Neuronal stem cell (in vitro differentiated cells): ENCODE data around the gene RAP1GAP2.
A peak's percentile ranks its signal among the peaks of the same experiment; 100 is the strongest.

Experiments
- DNase-seq: peaks from one replicate; pipeline ENCODE4 v3.0.0-alpha.2; 2013; ENCODE audit warnings: low spot score
- H2AFZ ChIP-seq: one replicate; pipeline ENCODE4 v1.6.1; 2013; ENCODE audit warnings: mild to moderate bottlenecking, low read length, inconsistent platforms
- H2AK5ac ChIP-seq: 2 replicates; pipeline ENCODE4 v1.6.1; 2013; ENCODE audit warnings: low read depth, mild to moderate bottlenecking, inconsistent platforms, low read length, moderate library complexity, mixed read lengths
- H2BK120ac ChIP-seq: 2 replicates; pipeline ENCODE4 v1.6.1; 2013; ENCODE audit warnings: low read depth, mild to moderate bottlenecking, inconsistent platforms, low read length, moderate library complexity, mixed read lengths
- H2BK12ac ChIP-seq: one replicate; pipeline ENCODE4 v1.6.1; 2013; ENCODE audit warnings: low read length, inconsistent platforms
- H2BK15ac ChIP-seq: 2 replicates; pipeline ENCODE4 v1.6.1; 2013; ENCODE audit warnings: mild to moderate bottlenecking, low read length, inconsistent platforms, mixed read lengths
- H2BK5ac ChIP-seq: one replicate; pipeline ENCODE4 v1.6.1; 2013; ENCODE audit warnings: inconsistent platforms, mild to moderate bottlenecking, low read length, moderate library complexity
- H3K14ac ChIP-seq: one replicate; pipeline ENCODE4 v1.6.1; 2013; ENCODE audit warnings: low read length, inconsistent platforms
- H3K18ac ChIP-seq: 2 replicates; pipeline ENCODE4 v1.6.1; 2013; ENCODE audit warnings: low read length, inconsistent platforms
- H3K23ac ChIP-seq: 2 replicates; pipeline ENCODE4 v1.6.1; 2013; ENCODE audit warnings: low read depth, mild to moderate bottlenecking, mixed read lengths, low read length, inconsistent platforms; ENCODE audit not compliant: poor library complexity
- H3K27ac ChIP-seq: replicated peaks from 3 replicates; pipeline ENCODE4 v1.5.1; 2013; ENCODE audit warnings: low read length, inconsistent platforms
- H3K27me3 ChIP-seq, 3 experiments: 2 replicates each; pipeline ENCODE4 v1.6.1; 2013; ENCODE audit warnings: low read length in 3 of 3, mild to moderate bottlenecking in 2 of 3, inconsistent platforms in 1 of 3, low read depth in 1 of 3, mixed read lengths in 1 of 3, moderate library complexity in 1 of 3; ENCODE audit not compliant: control insufficient read depth in 3 of 3, insufficient read depth in 3 of 3
- H3K36me3 ChIP-seq, 2 donors: replicated peaks in 1 of 2; 2 replicates each; pipeline ENCODE4 v1.6.1; 2013; ENCODE audit warnings: low read length in 2 of 2; ENCODE audit not compliant: control insufficient read depth in 2 of 2, insufficient read depth in 2 of 2
- H3K4ac ChIP-seq: 2 replicates; pipeline ENCODE4 v1.6.1; 2013; ENCODE audit warnings: inconsistent platforms, mild to moderate bottlenecking, low read length, moderate library complexity
- H3K4me1 ChIP-seq, 2 donors: 1 replicate in 1 of 2; 2 replicates in 1 of 2; pipeline ENCODE4 v1.6.1; 2013; ENCODE audit warnings: low read length in 2 of 2, low read depth in 1 of 2; ENCODE audit not compliant: control insufficient read depth in 2 of 2, insufficient read depth in 1 of 2
- H3K4me2 ChIP-seq: one replicate; pipeline ENCODE4 v1.6.1; 2013; ENCODE audit warnings: mild to moderate bottlenecking, low read length, inconsistent platforms; ENCODE audit not compliant: insufficient read depth, poor library complexity, severe bottlenecking
- H3K4me3 ChIP-seq, 2 donors: 2 replicates each; pipeline ENCODE4 v1.5.1; 2013; ENCODE audit warnings: low read length in 2 of 2, mild to moderate bottlenecking in 2 of 2, inconsistent platforms in 1 of 2, moderate library complexity in 1 of 2
- H3K79me1 ChIP-seq: one replicate; pipeline ENCODE4 v1.6.1; 2013; ENCODE audit warnings: low read depth, mild to moderate bottlenecking, inconsistent platforms, low read length, moderate library complexity
- H3K9ac ChIP-seq: one replicate; pipeline ENCODE4 v1.6.1; 2013; ENCODE audit warnings: mild to moderate bottlenecking, low read depth, low read length, inconsistent platforms; ENCODE audit not compliant: poor library complexity
- H3K9me3 ChIP-seq, 2 donors: replicated peaks in 1 of 2; 2 replicates each; pipeline versions ENCODE3 to v1.6.1; 2013; ENCODE audit warnings: low read length in 2 of 2, mild to moderate bottlenecking in 2 of 2, inconsistent platforms in 1 of 2, low read depth in 1 of 2, mixed read lengths in 1 of 2, moderate library complexity in 1 of 2; ENCODE audit not compliant: control insufficient read depth in 2 of 2, insufficient read depth in 1 of 2
- H4K8ac ChIP-seq: one replicate; pipeline ENCODE4 v1.6.1; 2013; ENCODE audit warnings: low read depth, mild to moderate bottlenecking, inconsistent platforms, low read length, moderate library complexity
- H4K91ac ChIP-seq: one replicate; pipeline ENCODE4 v1.6.1; 2013; ENCODE audit warnings: low read length, low read depth, mild to moderate bottlenecking, inconsistent platforms; ENCODE audit not compliant: poor library complexity
- WGBS, 2 donors: extraction: QIAGEN DNeasy Blood & Tissue Kit; methylation state at CpG; one replicate each; pipeline ENCODE4 v1.1.7; 2013; ENCODE audit warnings: missing lambda C conversion rate in 2 of 2, mixed read lengths in 1 of 2; ENCODE audit not compliant: insufficient read length in 2 of 2, insufficient replicate concordance in 1 of 2; ENCODE audit errors: extremely low coverage in 2 of 2; 5-methylcytosine and 5-hydroxymethylcytosine counted together

The RAP1GAP2 gene

GRCh38 chr17:2825253-2825970 is 29.2 kb downstream of the RAP1GAP2 start:
- no CpG with 5 or more reads among the region's 15 CpGs for WGBS, 2 donors
- no peak for DNase-seq
- Histone ChIP-seq H2BK120ac (no peak overlapping the region), H3K79me1 (peaks cover 3% of the 10 kb centered on the region), H3K27me3 (no peaks in the 10 kb centered on the region), H2BK15ac (no peak overlapping the region), H3K18ac (no peak overlapping the region), H3K27ac (no peak overlapping the region), H3K4me1 (no peaks in the 10 kb centered on the region), H3K4me3 (no peak overlapping the region), H4K8ac (no peak overlapping the region), H2AFZ (no peak overlapping the region), H2AK5ac (peak overlapping the region; percentile 42), H3K4ac (no peak overlapping the region), H2BK12ac (no peak overlapping the region), H3K9ac (no peak overlapping the region), H2BK5ac (no peak overlapping the region), H3K9me3 (no peaks in the 10 kb centered on the region), H3K14ac (no peak overlapping the region), H3K36me3 (no peaks in the 10 kb centered on the region), H4K91ac (no peak overlapping the region), H3K23ac (no peak overlapping the region), H3K4me2 (no peak overlapping the region)

- Histone ChIP-seq H3K4me2 (no peak overlapping the region), H2BK12ac (no peak overlapping the region), H3K9me3 (no peaks in the 10 kb centered on the region), H3K4me3 (no peak overlapping the region), H3K79me1 (no peaks in the 10 kb centered on the region), H3K36me3 (no peaks in the 10 kb centered on the region), H4K91ac (no peak overlapping the region), H2BK5ac (no peak overlapping the region), H3K14ac (no peak overlapping the region), H4K8ac (no peak overlapping the region), H2BK15ac (no peak overlapping the region), H2BK120ac (no peak overlapping the region), H2AFZ (no peak overlapping the region), H3K4ac (no peak overlapping the region), H3K4me1 (no peaks in the 10 kb centered on the region), H3K23ac (no peak overlapping the region), H2AK5ac (no peak overlapping the region), H3K27ac (no peak overlapping the region), H3K18ac (no peak overlapping the region), H3K27me3 (no peaks in the 10 kb centered on the region), H3K9ac (no peak overlapping the region)
- no CpG with 5 or more reads among the region's 14 CpGs for WGBS, 2 donors
- peak; percentile 71 for DNase-seq
Measured at GRCh38 chr17:2828397-2829038, 32.3 kb downstream of the RAP1GAP2 start.

DNA sequence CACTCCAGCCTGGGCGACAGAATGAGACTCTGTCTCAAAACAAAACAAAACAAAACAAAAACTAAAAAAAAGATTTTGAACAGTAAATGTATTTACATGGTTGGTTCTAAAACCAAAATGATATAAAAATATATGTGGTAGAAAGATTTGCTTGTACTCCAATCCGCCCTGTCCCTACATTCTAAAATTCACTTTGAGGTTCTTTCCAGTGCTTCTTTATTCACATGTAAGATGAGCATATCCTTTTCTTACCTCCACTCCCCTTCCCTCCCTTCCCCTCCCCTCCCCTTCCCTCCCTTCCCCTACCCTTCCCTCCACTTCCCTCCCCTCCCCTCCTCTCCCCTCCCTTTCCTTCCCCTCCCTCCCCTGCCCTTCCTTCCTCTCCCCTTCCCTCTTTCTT is 34.4 kb downstream of the RAP1GAP2 start:
- no CpG with 5 or more reads among the region's 2 CpGs for WGBS, 2 donors
- Histone ChIP-seq H3K4ac (no peak overlapping the region), H3K4me3 (no peak overlapping the region), H3K23ac (no peak overlapping the region), H3K27ac (no peak overlapping the region), H3K4me1 (no peaks in the 10 kb centered on the region), H3K14ac (no peak overlapping the region), H2BK15ac (no peak overlapping the region), H3K4me2 (no peak overlapping the region), H2BK5ac (no peak overlapping the region), H2BK12ac (no peak overlapping the region), H3K79me1 (no peaks in the 10 kb centered on the region), H2BK120ac (no peak overlapping the region), H2AK5ac (no peak overlapping the region), H3K9ac (no peak overlapping the region), H3K18ac (no peak overlapping the region), H4K8ac (no peak overlapping the region), H2AFZ (no peak overlapping the region), H4K91ac (no peak overlapping the region), H3K36me3 (no peaks in the 10 kb centered on the region), H3K27me3 (no peaks in the 10 kb centered on the region), H3K9me3 (no peaks in the 10 kb centered on the region)
- no peak for DNase-seq

GRCh38 chr17:2835780-2836179 is 39.5 kb downstream of the RAP1GAP2 start:
- no peak overlapping the region for H2BK120ac ChIP-seq
- no peaks in the 10 kb centered on the region for H3K27me3 ChIP-seq
- no peaks in the 10 kb centered on the region for H3K4me1 ChIP-seq
- no peaks in the 10 kb centered on the region for H3K36me3 ChIP-seq
- no peak overlapping the region for H3K4me2 ChIP-seq
- no peak overlapping the region for H3K14ac ChIP-seq
- no peak overlapping the region for H4K8ac ChIP-seq
- no peaks in the 10 kb centered on the region for H3K79me1 ChIP-seq
- no peak overlapping the region for H3K4ac ChIP-seq
- no peak overlapping the region for H3K27ac ChIP-seq
- no peak overlapping the region for H2BK5ac ChIP-seq
- no peak overlapping the region for H3K9ac ChIP-seq
- no CpG with 5 or more reads among the region's 8 CpGs for WGBS, 2 donors
- no peak overlapping the region for H2BK12ac ChIP-seq
- DNase-seq = no peak
- H3K4me3 ChIP-seq = no peak overlapping the region
- H4K91ac ChIP-seq = no peak overlapping the region
- no peak overlapping the region for H3K23ac ChIP-seq
- no peak overlapping the region for H2AK5ac ChIP-seq
- no peak overlapping the region for H2BK15ac ChIP-seq
- no peak overlapping the region for H2AFZ ChIP-seq
- no peaks in the 10 kb centered on the region for H3K9me3 ChIP-seq
- H3K18ac ChIP-seq = no peak overlapping the region
